ENCODE results near the gene DDOST.

GRCh38 chr1:20611652-20612051 lies 49.5 kb downstream of the DDOST start:
- TF ChIP-seq, protein P1, sequence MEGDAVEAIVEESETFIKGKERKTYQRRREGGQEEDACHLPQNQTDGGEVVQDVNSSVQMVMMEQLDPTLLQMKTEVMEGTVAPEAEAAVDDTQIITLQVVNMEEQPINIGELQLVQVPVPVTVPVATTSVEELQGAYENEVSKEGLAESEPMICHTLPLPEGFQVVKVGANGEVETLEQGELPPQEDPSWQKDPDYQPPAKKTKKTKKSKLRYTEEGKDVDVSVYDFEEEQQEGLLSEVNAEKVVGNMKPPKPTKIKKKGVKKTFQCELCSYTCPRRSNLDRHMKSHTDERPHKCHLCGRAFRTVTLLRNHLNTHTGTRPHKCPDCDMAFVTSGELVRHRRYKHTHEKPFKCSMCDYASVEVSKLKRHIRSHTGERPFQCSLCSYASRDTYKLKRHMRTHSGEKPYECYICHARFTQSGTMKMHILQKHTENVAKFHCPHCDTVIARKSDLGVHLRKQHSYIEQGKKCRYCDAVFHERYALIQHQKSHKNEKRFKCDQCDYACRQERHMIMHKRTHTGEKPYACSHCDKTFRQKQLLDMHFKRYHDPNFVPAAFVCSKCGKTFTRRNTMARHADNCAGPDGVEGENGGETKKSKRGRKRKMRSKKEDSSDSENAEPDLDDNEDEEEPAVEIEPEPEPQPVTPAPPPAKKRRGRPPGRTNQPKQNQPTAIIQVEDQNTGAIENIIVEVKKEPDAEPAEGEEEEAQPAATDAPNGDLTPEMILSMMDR (IDR thresholded peaks at IDR 0.05 in 2 of 3, conservative IDR thresholded peaks at IDR 0.05 in 1 of 3; ENCODE audit: control insufficient read depth in 2 of 3, extremely low read depth in 1 of 3, insufficient read depth in 1 of 3, low read depth in 3 of 3, low read length in 3 of 3), result no peak
- TF ChIP-seq YY1 (IDR thresholded peaks at IDR 0.05; ENCODE audit: low read depth, low read length), result no peak
- TF ChIP-seq, protein P2, sequence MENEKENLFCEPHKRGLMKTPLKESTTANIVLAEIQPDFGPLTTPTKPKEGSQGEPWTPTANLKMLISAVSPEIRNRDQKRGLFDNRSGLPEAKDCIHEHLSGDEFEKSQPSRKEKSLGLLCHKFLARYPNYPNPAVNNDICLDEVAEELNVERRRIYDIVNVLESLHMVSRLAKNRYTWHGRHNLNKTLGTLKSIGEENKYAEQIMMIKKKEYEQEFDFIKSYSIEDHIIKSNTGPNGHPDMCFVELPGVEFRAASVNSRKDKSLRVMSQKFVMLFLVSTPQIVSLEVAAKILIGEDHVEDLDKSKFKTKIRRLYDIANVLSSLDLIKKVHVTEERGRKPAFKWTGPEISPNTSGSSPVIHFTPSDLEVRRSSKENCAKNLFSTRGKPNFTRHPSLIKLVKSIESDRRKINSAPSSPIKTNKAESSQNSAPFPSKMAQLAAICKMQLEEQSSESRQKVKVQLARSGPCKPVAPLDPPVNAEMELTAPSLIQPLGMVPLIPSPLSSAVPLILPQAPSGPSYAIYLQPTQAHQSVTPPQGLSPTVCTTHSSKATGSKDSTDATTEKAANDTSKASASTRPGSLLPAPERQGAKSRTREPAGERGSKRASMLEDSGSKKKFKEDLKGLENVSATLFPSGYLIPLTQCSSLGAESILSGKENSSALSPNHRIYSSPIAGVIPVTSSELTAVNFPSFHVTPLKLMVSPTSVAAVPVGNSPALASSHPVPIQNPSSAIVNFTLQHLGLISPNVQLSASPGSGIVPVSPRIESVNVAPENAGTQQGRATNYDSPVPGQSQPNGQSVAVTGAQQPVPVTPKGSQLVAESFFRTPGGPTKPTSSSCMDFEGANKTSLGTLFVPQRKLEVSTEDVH (IDR thresholded peaks at IDR 0.05; ENCODE audit: low read depth, partially characterized antibody), result no peak
- TF ChIP-seq PML (IDR thresholded peaks at IDR 0.05; ENCODE audit: low read length), result no peak
